Measurements from ENCODE around the gene C13orf46.

C13orf46 gene

GRCh38 chr13:113921763-113922162, 52.1 kb downstream of the C13orf46 start:
- Histone ChIP-seq H3K4me1 (ENCODE audit: control insufficient read depth, insufficient read depth, low read length, poor library complexity, severe bottlenecking) (no peaks in the 10 kb centered on the region), H3K27ac (ENCODE audit: insufficient read depth, low read length, poor library complexity, severe bottlenecking) (no peak overlapping the region), H3K9me3 (ENCODE audit: control insufficient read depth, low read length) (no peaks in the 10 kb centered on the region), H3K4me3 (ENCODE audit: insufficient read depth, low read depth, low read length, poor library complexity, severe bottlenecking) (no peak overlapping the region), H3K36me3 (ENCODE audit: control insufficient read depth, insufficient read depth, low read length) (no peaks in the 10 kb centered on the region), H3K27me3 (replicated peaks; ENCODE audit: control insufficient read depth, insufficient read depth, low read length, poor library complexity, severe bottlenecking) (no peaks in the 10 kb centered on the region)
- DNase-seq = no peak

- Histone ChIP-seq H3K36me3 (ENCODE audit: control insufficient read depth, insufficient read depth, low read length) (no peaks in the 10 kb centered on the region), H3K4me3 (ENCODE audit: insufficient read depth, low read depth, low read length, poor library complexity, severe bottlenecking) (no peak overlapping the region), H3K27me3 (replicated peaks; ENCODE audit: control insufficient read depth, insufficient read depth, low read length, poor library complexity, severe bottlenecking) (no peaks in the 10 kb centered on the region), H3K27ac (ENCODE audit: insufficient read depth, low read length, poor library complexity, severe bottlenecking) (no peak overlapping the region), H3K9me3 (ENCODE audit: control insufficient read depth, low read length) (no peaks in the 10 kb centered on the region), H3K4me1 (ENCODE audit: control insufficient read depth, insufficient read depth, low read length, poor library complexity, severe bottlenecking) (no peaks in the 10 kb centered on the region)
- DNase-seq = no peak
Measured at GRCh38 chr13:113920606-113921286, 53.1 kb downstream of the C13orf46 start.

GRCh38 chr13:113919761-113920559, 53.9 kb downstream of the C13orf46 start:
- H3K27me3 ChIP-seq (replicated peaks; ENCODE audit: control insufficient read depth, insufficient read depth, low read length, poor library complexity, severe bottlenecking) = no peaks in the 10 kb centered on the region
- DNase-seq = no peak
- H3K4me1 ChIP-seq (ENCODE audit: control insufficient read depth, insufficient read depth, low read length, poor library complexity, severe bottlenecking) = no peaks in the 10 kb centered on the region
- no peak overlapping the region for H3K27ac ChIP-seq (ENCODE audit: insufficient read depth, low read length, poor library complexity, severe bottlenecking)
- H3K9me3 ChIP-seq (ENCODE audit: control insufficient read depth, low read length) = no peaks in the 10 kb centered on the region
- no peak overlapping the region for H3K4me3 ChIP-seq (ENCODE audit: insufficient read depth, low read depth, low read length, poor library complexity, severe bottlenecking)
- no peaks in the 10 kb centered on the region for H3K36me3 ChIP-seq (ENCODE audit: control insufficient read depth, insufficient read depth, low read length)

GRCh38 chr13:113918981-113919701, 54.7 kb downstream of the C13orf46 start:
- Histone ChIP-seq H3K9me3 (ENCODE audit: control insufficient read depth, low read length) (no peaks in the 10 kb centered on the region), H3K4me1 (ENCODE audit: control insufficient read depth, insufficient read depth, low read length, poor library complexity, severe bottlenecking) (no peaks in the 10 kb centered on the region), H3K27me3 (replicated peaks; ENCODE audit: control insufficient read depth, insufficient read depth, low read length, poor library complexity, severe bottlenecking) (no peaks in the 10 kb centered on the region), H3K27ac (ENCODE audit: insufficient read depth, low read length, poor library complexity, severe bottlenecking) (no peak overlapping the region), H3K4me3 (ENCODE audit: insufficient read depth, low read depth, low read length, poor library complexity, severe bottlenecking) (no peak overlapping the region), H3K36me3 (ENCODE audit: control insufficient read depth, insufficient read depth, low read length) (no peaks in the 10 kb centered on the region)
- no peak for DNase-seq

- Histone ChIP-seq H3K27ac (ENCODE audit: insufficient read depth, low read length, poor library complexity, severe bottlenecking) (no peak overlapping the region), H3K4me1 (ENCODE audit: control insufficient read depth, insufficient read depth, low read length, poor library complexity, severe bottlenecking) (no peaks in the 10 kb centered on the region), H3K4me3 (ENCODE audit: insufficient read depth, low read depth, low read length, poor library complexity, severe bottlenecking) (no peak overlapping the region), H3K27me3 (replicated peaks; ENCODE audit: control insufficient read depth, insufficient read depth, low read length, poor library complexity, severe bottlenecking) (no peaks in the 10 kb centered on the region), H3K36me3 (ENCODE audit: control insufficient read depth, insufficient read depth, low read length) (no peaks in the 10 kb centered on the region), H3K9me3 (ENCODE audit: control insufficient read depth, low read length) (no peaks in the 10 kb centered on the region)
- DNase-seq = no peak
Measured at GRCh38 chr13:113918580-113918979, 55.3 kb downstream of the C13orf46 start.

GRCh38 chr13:113917594-113918371, 56.1 kb downstream of the C13orf46 start:
- Histone ChIP-seq H3K4me3 (ENCODE audit: insufficient read depth, low read depth, low read length, poor library complexity, severe bottlenecking) (no peak overlapping the region), H3K4me1 (ENCODE audit: control insufficient read depth, insufficient read depth, low read length, poor library complexity, severe bottlenecking) (no peaks in the 10 kb centered on the region), H3K36me3 (ENCODE audit: control insufficient read depth, insufficient read depth, low read length) (no peaks in the 10 kb centered on the region), H3K27me3 (replicated peaks; ENCODE audit: control insufficient read depth, insufficient read depth, low read length, poor library complexity, severe bottlenecking) (no peaks in the 10 kb centered on the region), H3K27ac (ENCODE audit: insufficient read depth, low read length, poor library complexity, severe bottlenecking) (no peak overlapping the region), H3K9me3 (ENCODE audit: control insufficient read depth, low read length) (no peaks in the 10 kb centered on the region)
- no peak for DNase-seq

- no peaks in the 10 kb centered on the region for H3K36me3 ChIP-seq (ENCODE audit: control insufficient read depth, insufficient read depth, low read length)
- no peaks in the 10 kb centered on the region for H3K9me3 ChIP-seq (ENCODE audit: control insufficient read depth, low read length)
- no peak overlapping the region for H3K4me3 ChIP-seq (ENCODE audit: insufficient read depth, low read depth, low read length, poor library complexity, severe bottlenecking)
- no peak for DNase-seq
- no peak overlapping the region for H3K27ac ChIP-seq (ENCODE audit: insufficient read depth, low read length, poor library complexity, severe bottlenecking)
- H3K27me3 ChIP-seq (replicated peaks; ENCODE audit: control insufficient read depth, insufficient read depth, low read length, poor library complexity, severe bottlenecking) = no peaks in the 10 kb centered on the region
- H3K4me1 ChIP-seq (ENCODE audit: control insufficient read depth, insufficient read depth, low read length, poor library complexity, severe bottlenecking) = no peaks in the 10 kb centered on the region
Measured at GRCh38 chr13:113917096-113917495, 56.8 kb downstream of the C13orf46 start.

GRCh38 chr13:113916330-113916815, 57.5 kb downstream of the C13orf46 start:
- no peak for DNase-seq
- Histone ChIP-seq H3K9me3 (ENCODE audit: control insufficient read depth, low read length) (no peaks in the 10 kb centered on the region), H3K36me3 (ENCODE audit: control insufficient read depth, insufficient read depth, low read length) (no peaks in the 10 kb centered on the region), H3K27ac (ENCODE audit: insufficient read depth, low read length, poor library complexity, severe bottlenecking) (no peak overlapping the region), H3K27me3 (replicated peaks; ENCODE audit: control insufficient read depth, insufficient read depth, low read length, poor library complexity, severe bottlenecking) (no peaks in the 10 kb centered on the region), H3K4me3 (ENCODE audit: insufficient read depth, low read depth, low read length, poor library complexity, severe bottlenecking) (no peak overlapping the region), H3K4me1 (ENCODE audit: control insufficient read depth, insufficient read depth, low read length, poor library complexity, severe bottlenecking) (no peaks in the 10 kb centered on the region)

GRCh38 chr13:113915786-113916329, 58.0 kb downstream of the C13orf46 start:
- no peak for DNase-seq
- H3K36me3 ChIP-seq (ENCODE audit: control insufficient read depth, insufficient read depth, low read length) = no peaks in the 10 kb centered on the region
- no peak overlapping the region for H3K4me3 ChIP-seq (ENCODE audit: insufficient read depth, low read depth, low read length, poor library complexity, severe bottlenecking)
- H3K9me3 ChIP-seq (ENCODE audit: control insufficient read depth, low read length) = no peaks in the 10 kb centered on the region
- no peaks in the 10 kb centered on the region for H3K27me3 ChIP-seq (replicated peaks; ENCODE audit: control insufficient read depth, insufficient read depth, low read length, poor library complexity, severe bottlenecking)
- H3K4me1 ChIP-seq (ENCODE audit: control insufficient read depth, insufficient read depth, low read length, poor library complexity, severe bottlenecking) = no peaks in the 10 kb centered on the region
- H3K27ac ChIP-seq (ENCODE audit: insufficient read depth, low read length, poor library complexity, severe bottlenecking) = no peak overlapping the region

Measured in effector memory CD4-positive, alpha-beta T cell (primary cell).